Peyer's patch (tissue), 4 donors: Measurements from ENCODE around the gene PCIF1. TPM values are rescaled to one million over a fixed set of nuclear protein-coding genes. Genes with fewer than 3 reads are reported as not detected.
A peak's percentile ranks its signal among the peaks of the same experiment; 100 is the strongest.

Experiments used
- DNase-seq, 3 donors: peaks; one replicate each; pipeline ENCODE4 v3.0.0-alpha.2; 2017 to 2019
- H3K27ac ChIP-seq, 4 donors: fragments of 200-600 bp; sonication (generic); one replicate each; pipeline ENCODE4 v1.5.1; 2016 to 2019
- H3K27me3 ChIP-seq, 2 donors: fragments of 200-600 bp; sonication (generic); one replicate each; pipeline ENCODE4 v1.5.1; 2019
- H3K36me3 ChIP-seq, 3 donors: fragments of 200-600 bp; sonication (generic); one replicate each; pipeline ENCODE4 v1.5.1; 2016 to 2019
- H3K4me1 ChIP-seq, 4 donors: fragments of 200-600 bp; sonication (generic); one replicate each; pipeline ENCODE4 v1.5.1; 2016 to 2019
- H3K4me3 ChIP-seq, 4 donors: fragments of 200-600 bp; sonication (generic); 1 replicate in 3 of 4; 2 replicates in 1 of 4; pipeline ENCODE4 v1.5.1; 2016 to 2019; ENCODE audit warnings: mild to moderate bottlenecking in 1 of 4
- H3K9me3 ChIP-seq, 4 donors: fragments of 200-600 bp; sonication (generic); one replicate each; pipeline ENCODE4 v1.5.1; 2016 to 2019; ENCODE audit warnings: mild to moderate bottlenecking in 1 of 4
- CTCF ChIP-seq, 6 experiments: fragments of 450-650 bp in 4 of 6; fragments of 200-600 bp in 2 of 6; sonication (generic) in 1 of 6; IDR thresholded peaks; one replicate each; pipeline ENCODE4 v1.5.1; 2017 to 2019; ENCODE audit warnings: antibody characterized with exemption in 6 of 6, mild to moderate bottlenecking in 3 of 6, moderate library complexity in 1 of 6
- POLR2A ChIP-seq, 2 donors: fragments of 450-650 bp; IDR thresholded peaks; one replicate each; pipeline ENCODE4 v1.5.1; 2017; ENCODE audit warnings: antibody characterized with exemption in 2 of 2, mild to moderate bottlenecking in 2 of 2, moderate library complexity in 2 of 2
- total RNA-seq, 4 donors: library from RNA; depleted of rRNA; stranded (reverse); fragments of >200 nt; gene quantifications; one replicate each; pipeline ENCODE4 v1.1.0, GENCODE V29; 2016

The PCIF1 gene
- total RNA-seq, 4 donors from 2014 or later: 25.0 to 53.2 (median 44.9) TPM

GRCh38 chr20:45890985-45891983 is 43.2 kb upstream of the PCIF1 start, which contains the start of the genes CTSA and NEURL2:
TSS of gene CTSA (plus strand) at chr20:45891335. CDS start at chr20:45891569, 234 bp downstream.
TSS of gene NEURL2 (minus strand) at chr20:45891208. CDS start at chr20:45890991, 217 bp downstream.
- Histone ChIP-seq H3K27ac (peak within 1 kb of the TSS; percentile 72 to 92 (median 84)), H3K36me3 (peaks cover 0 to 39% (median 0%) of the 10 kb centered on the region in 3 donors), H3K4me1 (peaks cover 0 to 38% (median 11%) of the 10 kb centered on the region in 4 donors), H3K27me3 (no peaks in the 10 kb centered on the region), H3K4me3 (peak within 1 kb of the TSS; percentile 71 to 89 (median 88)), H3K9me3 (no peaks in the 10 kb centered on the region)
- peak; percentile 65 to 70 for TF ChIP-seq POLR2A (IDR thresholded peaks at IDR 0.05)
- TF ChIP-seq CTCF (IDR thresholded peaks at IDR 0.05): peak in 2 of 6 experiments; percentile 2 to 7
- DNase-seq: peak; percentile 96 to 98 (median 98)

DNA sequence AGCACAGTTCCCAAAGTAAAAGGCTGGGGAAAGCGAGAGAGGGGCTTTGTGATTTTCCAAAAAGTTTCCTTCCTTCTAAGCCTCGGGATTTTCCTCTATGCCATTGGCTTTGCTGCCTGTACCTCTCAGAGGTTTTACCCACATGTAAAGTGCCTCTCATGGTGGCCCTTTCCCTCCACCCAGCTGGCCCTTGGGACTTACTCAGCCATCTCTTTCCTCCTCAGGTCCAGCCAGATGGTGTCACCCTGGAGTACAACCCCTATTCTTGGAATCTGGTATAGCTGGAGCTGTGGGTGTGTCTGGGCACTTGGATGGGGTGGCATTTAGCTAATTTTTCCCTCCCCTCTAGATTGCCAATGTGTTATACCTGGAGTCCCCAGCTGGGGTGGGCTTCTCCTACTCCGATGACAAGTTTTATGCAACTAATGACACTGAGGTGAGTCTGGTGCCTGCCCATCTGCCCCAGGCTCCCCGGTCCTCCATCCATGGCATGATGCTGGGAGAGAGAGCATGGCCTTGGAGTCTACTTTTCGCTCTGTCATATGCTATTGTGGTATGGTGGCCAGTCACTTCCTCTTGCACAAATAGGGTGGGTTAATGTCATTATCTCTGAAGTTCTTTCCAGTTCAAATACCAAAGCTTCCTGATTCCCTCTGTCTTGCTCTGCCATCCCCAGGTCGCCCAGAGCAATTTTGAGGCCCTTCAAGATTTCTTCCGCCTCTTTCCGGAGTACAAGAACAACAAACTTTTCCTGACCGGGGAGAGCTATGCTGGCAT is 42.2 kb upstream of the PCIF1 start:
- H3K4me1 ChIP-seq: peaks cover 0 to 38% (median 11%) of the 10 kb centered on the region in 4 donors
- TF ChIP-seq CTCF (IDR thresholded peaks at IDR 0.05) (no peak), POLR2A (IDR thresholded peaks at IDR 0.05) (no peak)
- peaks cover 0 to 43% (median 0%) of the 10 kb centered on the region in 3 donors for H3K36me3 ChIP-seq
- peak overlapping the region; percentile 71 to 89 (median 88) for H3K4me3 ChIP-seq
- H3K9me3 ChIP-seq: no peaks in the 10 kb centered on the region
- no peak for DNase-seq
- no peaks in the 10 kb centered on the region for H3K27me3 ChIP-seq
- H3K27ac ChIP-seq: peak overlapping the region in 3 of 4 donors; percentile 83 to 92 (median 84)

DNA sequence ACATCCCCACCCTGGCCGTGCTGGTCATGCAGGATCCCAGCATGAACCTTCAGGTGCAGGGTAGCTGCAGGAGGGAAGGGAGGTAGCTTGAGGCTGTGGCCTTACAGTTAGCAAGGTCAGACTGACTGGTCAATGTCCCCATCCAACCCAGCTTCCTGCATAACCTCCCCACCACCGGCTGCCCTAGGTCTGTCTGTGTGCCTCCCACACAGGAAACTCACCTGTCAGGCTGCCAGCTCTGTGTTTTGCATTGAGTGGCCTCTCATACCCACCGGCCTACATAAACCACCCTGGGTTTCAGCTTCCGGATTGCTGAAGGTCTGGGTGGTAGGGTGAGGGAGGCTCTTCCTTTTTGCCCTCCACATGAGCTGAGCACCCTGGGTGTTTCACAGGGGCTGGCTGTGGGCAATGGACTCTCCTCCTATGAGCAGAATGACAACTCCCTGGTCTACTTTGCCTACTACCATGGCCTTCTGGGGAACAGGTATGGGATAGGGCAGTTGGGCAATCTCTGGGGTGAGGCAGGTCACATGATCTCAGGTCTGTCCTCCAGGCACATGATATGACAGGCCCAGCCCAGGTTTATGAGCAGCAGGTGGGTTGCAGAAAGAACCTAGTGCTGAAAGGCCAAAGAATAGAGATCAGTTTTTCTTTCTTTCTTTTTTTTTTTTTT is 41.5 kb upstream of the PCIF1 start:
- Histone ChIP-seq H3K36me3 (peaks cover 0 to 50% (median 0%) of the 10 kb centered on the region in 3 donors), H3K27me3 (no peaks in the 10 kb centered on the region), H3K27ac (peak overlapping the region; percentile 28 to 92 (median 47)), H3K4me3 (peak overlapping the region in 1 of 4 donors; percentile 71), H3K9me3 (no peaks in the 10 kb centered on the region), H3K4me1 (peaks cover 0 to 38% (median 11%) of the 10 kb centered on the region in 4 donors)
- TF ChIP-seq CTCF (IDR thresholded peaks at IDR 0.05) (no peak), POLR2A (IDR thresholded peaks at IDR 0.05) (peak in 1 of 2 donors; percentile 19)
- DNase-seq: peak in 2 of 3 donors; percentile 68 to 73

GRCh38 chr20:45893831-45894230 is 40.7 kb upstream of the PCIF1 start:
- Histone ChIP-seq H3K9me3 (no peaks in the 10 kb centered on the region), H3K27ac (no peak overlapping the region), H3K36me3 (peaks cover 0 to 51% (median 0%) of the 10 kb centered on the region in 3 donors), H3K4me1 (peaks cover 0 to 37% (median 11%) of the 10 kb centered on the region in 4 donors), H3K4me3 (no peak overlapping the region), H3K27me3 (no peaks in the 10 kb centered on the region)
- TF ChIP-seq CTCF (IDR thresholded peaks at IDR 0.05): no peak
- no peak for TF ChIP-seq POLR2A (IDR thresholded peaks at IDR 0.05)
- no peak for DNase-seq

GRCh38 chr20:45894797-45895196 is 39.7 kb upstream of the PCIF1 start:
- no peaks in the 10 kb centered on the region for H3K9me3 ChIP-seq
- peaks cover 0 to 59% (median 0%) of the 10 kb centered on the region in 3 donors for H3K36me3 ChIP-seq
- no peak for TF ChIP-seq POLR2A (IDR thresholded peaks at IDR 0.05)
- TF ChIP-seq CTCF (IDR thresholded peaks at IDR 0.05): no peak
- peaks cover 0 to 27% (median 11%) of the 10 kb centered on the region in 4 donors for H3K4me1 ChIP-seq
- no peak overlapping the region for H3K4me3 ChIP-seq
- no peak for DNase-seq
- no peak overlapping the region for H3K27ac ChIP-seq
- no peaks in the 10 kb centered on the region for H3K27me3 ChIP-seq
